OCI-LY3 (cell line): ENCODE data around the gene THRB.

ENCODE experiments used
- H2AFZ ChIP-seq: fragments of 200-600, 300-600 bp; shearing (Covaris generic); 2 replicates; pipeline ENCODE4 v1.6.0; 2014; ENCODE audit warnings: antibody characterized with exemption, low read depth, low read length
- H3K27ac ChIP-seq: fragments of 200-600, 300-600 bp; sonication (generic); 2 replicates; pipeline ENCODE4 v1.5.1; 2014; ENCODE audit warnings: mild to moderate bottlenecking, low read length, moderate library complexity, mixed read lengths
- H3K27me3 ChIP-seq: fragments of 200-600, 300-600 bp; sonication (generic); 2 replicates; pipeline ENCODE4 v1.6.1; 2014; ENCODE audit warnings: low read depth, low read length, mixed read lengths
- H3K36me3 ChIP-seq: fragments of 200-600, 300-600 bp; sonication (generic); replicated peaks from 2 replicates; pipeline ENCODE3; 2014; ENCODE audit warnings: low read depth, low read length, mixed read lengths
- H3K4me1 ChIP-seq: fragments of 300-600, 200-600 bp; sonication (generic); 2 replicates; pipeline ENCODE4 v1.6.1; 2014; ENCODE audit warnings: low read length, mixed read lengths
- H3K4me2 ChIP-seq: fragments of 200-600, 300-600 bp; sonication (generic); 2 replicates; pipeline ENCODE4 v1.6.1; 2014; ENCODE audit warnings: low read length, mixed read lengths
- H3K4me3 ChIP-seq: fragments of 300-600, 200-600 bp; sonication (generic); 2 replicates; pipeline ENCODE4 v1.5.1; 2014; ENCODE audit warnings: antibody characterized with exemption, mild to moderate bottlenecking, low read length, moderate library complexity
- H3K79me2 ChIP-seq: fragments of 300-600, 200-600 bp; shearing (Covaris generic); 2 replicates; pipeline ENCODE4 v1.6.1; 2014; ENCODE audit warnings: mild to moderate bottlenecking, low read length, mixed read lengths
- H3K9ac ChIP-seq: fragments of 300-600, 200-600 bp; shearing (Covaris generic); 2 replicates; pipeline ENCODE4 v1.6.0; 2014; ENCODE audit warnings: mild to moderate bottlenecking, low read length, moderate library complexity
- H3K9me3 ChIP-seq: fragments of 200-600, 300-600 bp; shearing (Covaris generic); 2 replicates; pipeline ENCODE4 v1.6.1; 2014; ENCODE audit warnings: low read length, mixed read lengths; ENCODE audit not compliant: insufficient read depth
- H4K20me1 ChIP-seq: fragments of 200-600, 300-600 bp; sonication (generic); 2 replicates; pipeline ENCODE4 v1.6.1; 2016; ENCODE audit warnings: low read length, mixed read lengths; ENCODE audit not compliant: insufficient read depth
- EZH2phosphoT487 ChIP-seq: fragments of 200-600 bp; shearing (Covaris generic); IDR thresholded peaks from 2 replicates; pipeline ENCODE4 v1.6.1; 2018; ENCODE audit warnings: antibody characterized with exemption, mixed run types, low read depth
- TF ChIP-seq, protein P1 (sequence below): fragments of 200-600, 300-600 bp; sonication (generic); IDR thresholded peaks from 2 replicates; pipeline ENCODE4 v1.5.1; 2014; ENCODE audit warnings: antibody characterized with exemption, low read length, low read depth

THRB gene

DNA sequence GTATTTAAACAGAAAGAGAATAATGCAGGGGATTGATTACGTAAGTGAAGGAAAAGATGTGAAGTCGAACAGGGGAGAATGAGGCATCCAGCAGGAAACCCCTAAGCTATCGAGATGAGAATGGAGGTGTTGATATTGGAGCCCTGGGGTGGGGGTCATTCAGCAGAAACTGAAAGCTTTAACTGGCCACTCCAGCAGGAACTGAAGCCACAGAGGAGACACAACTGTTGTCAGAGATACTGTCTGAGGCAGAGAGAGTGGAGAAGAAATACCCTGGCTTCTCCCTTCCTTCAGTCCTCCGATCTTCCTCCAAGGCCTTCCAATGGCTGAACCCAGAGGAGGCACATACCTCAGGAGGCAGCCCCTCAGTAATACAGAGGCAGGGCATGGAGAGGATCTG is 152.4 kb downstream of the THRB start:
- TF ChIP-seq EZH2phosphoT487 = no peak
- TF ChIP-seq, protein P1, sequence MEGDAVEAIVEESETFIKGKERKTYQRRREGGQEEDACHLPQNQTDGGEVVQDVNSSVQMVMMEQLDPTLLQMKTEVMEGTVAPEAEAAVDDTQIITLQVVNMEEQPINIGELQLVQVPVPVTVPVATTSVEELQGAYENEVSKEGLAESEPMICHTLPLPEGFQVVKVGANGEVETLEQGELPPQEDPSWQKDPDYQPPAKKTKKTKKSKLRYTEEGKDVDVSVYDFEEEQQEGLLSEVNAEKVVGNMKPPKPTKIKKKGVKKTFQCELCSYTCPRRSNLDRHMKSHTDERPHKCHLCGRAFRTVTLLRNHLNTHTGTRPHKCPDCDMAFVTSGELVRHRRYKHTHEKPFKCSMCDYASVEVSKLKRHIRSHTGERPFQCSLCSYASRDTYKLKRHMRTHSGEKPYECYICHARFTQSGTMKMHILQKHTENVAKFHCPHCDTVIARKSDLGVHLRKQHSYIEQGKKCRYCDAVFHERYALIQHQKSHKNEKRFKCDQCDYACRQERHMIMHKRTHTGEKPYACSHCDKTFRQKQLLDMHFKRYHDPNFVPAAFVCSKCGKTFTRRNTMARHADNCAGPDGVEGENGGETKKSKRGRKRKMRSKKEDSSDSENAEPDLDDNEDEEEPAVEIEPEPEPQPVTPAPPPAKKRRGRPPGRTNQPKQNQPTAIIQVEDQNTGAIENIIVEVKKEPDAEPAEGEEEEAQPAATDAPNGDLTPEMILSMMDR = no peak
- Histone ChIP-seq H2AFZ (no peak overlapping the region), H3K9me3 (no peaks in the 10 kb centered on the region), H3K27me3 (no peaks in the 10 kb centered on the region; the same call in 1 of the 2 replicates), H3K9ac (no peak overlapping the region), H4K20me1 (no peaks in the 10 kb centered on the region), H3K4me3 (no peak overlapping the region), H3K27ac (no peak overlapping the region), H3K4me2 (no peak overlapping the region), H3K4me1 (0 out of 2 replicates have a peak, but pooled peaks cover 2% of the 10 kb centered on the region), H3K36me3 (no peaks in the 10 kb centered on the region), H3K79me2 (no peaks in the 10 kb centered on the region)

DNA sequence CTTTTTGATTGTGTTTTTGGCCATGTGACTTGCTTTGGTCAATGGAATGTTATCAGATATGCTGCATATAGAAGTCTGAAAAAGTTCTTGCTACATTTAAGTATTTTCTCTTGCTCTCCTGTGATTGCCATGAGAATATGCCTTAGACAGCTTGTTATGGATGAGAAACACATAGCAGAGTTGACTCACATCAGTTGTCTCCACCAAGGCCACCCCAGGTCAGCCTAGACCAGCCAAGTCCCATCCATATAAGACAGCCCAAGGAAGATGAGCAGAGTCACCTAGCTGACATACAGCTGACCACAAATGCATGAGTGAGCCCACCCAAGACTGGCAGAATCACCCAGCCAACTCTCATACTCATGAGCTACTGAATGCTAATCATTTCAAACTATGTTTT is 153.0 kb downstream of the THRB start:
- TF ChIP-seq, protein P1 = no peak
- TF ChIP-seq EZH2phosphoT487 = no peak
- Histone ChIP-seq H3K4me1 (0 out of 2 replicates have a peak, but pooled peaks cover 2% of the 10 kb centered on the region), H3K4me2 (no peak overlapping the region), H2AFZ (no peak overlapping the region), H4K20me1 (no peaks in the 10 kb centered on the region), H3K36me3 (no peaks in the 10 kb centered on the region), H3K9ac (no peak overlapping the region), H3K27ac (no peak overlapping the region), H3K27me3 (no peaks in the 10 kb centered on the region; the same call in 1 of the 2 replicates), H3K79me2 (no peaks in the 10 kb centered on the region), H3K9me3 (no peaks in the 10 kb centered on the region), H3K4me3 (no peak overlapping the region)

DNA sequence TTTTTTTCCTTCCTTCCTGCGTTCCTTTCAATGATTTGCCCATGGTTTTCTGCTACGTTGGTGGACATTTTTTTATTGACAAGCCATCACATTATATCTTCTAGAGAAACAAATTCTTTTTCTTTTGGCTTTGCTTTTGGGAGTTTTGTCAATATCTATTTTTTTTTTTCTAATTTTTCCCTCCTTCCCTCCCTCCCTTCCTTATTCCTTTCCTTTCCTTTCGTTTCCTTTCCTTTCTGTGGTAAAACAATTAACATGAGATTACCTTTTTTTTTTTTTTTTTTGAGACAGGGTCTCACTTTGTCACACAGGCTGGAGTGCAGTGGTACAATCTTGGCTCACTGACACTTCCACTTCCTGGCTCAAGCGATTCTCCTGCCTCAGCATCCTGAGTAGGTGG is 153.7 kb downstream of the THRB start:
- H3K9ac ChIP-seq = no peak overlapping the region
- H3K4me1 ChIP-seq = 0 out of 2 replicates have a peak, but pooled peaks cover 2% of the 10 kb centered on the region
- H3K27ac ChIP-seq = no peak overlapping the region
- no peak overlapping the region for H3K4me2 ChIP-seq
- H3K27me3 ChIP-seq = no peaks in the 10 kb centered on the region; the same call in 1 of the 2 replicates
- H4K20me1 ChIP-seq = no peaks in the 10 kb centered on the region
- no peaks in the 10 kb centered on the region for H3K36me3 ChIP-seq
- H3K79me2 ChIP-seq = no peaks in the 10 kb centered on the region
- no peak overlapping the region for H3K4me3 ChIP-seq
- no peak overlapping the region for H2AFZ ChIP-seq
- no peak for TF ChIP-seq EZH2phosphoT487
- TF ChIP-seq, protein P1 = no peak
- no peaks in the 10 kb centered on the region for H3K9me3 ChIP-seq

DNA sequence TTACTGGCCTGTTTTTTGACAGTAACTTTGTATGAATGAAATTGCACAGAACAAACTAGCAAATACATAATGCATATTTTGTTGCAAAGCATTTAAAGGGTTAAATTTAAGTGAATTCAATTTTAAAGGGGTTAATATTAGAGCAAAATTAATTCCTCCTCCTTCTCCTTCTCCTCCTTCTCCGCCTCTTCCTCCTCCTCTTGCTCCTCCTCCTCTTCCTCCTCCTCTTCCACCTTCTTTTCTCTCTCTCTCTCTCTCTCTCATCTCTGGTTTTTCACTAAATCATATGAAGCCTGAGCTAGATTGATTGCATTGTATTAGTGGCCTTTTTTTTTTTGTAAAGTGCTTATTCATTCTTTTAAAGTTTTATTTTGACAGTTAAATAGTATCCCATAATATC is 154.5 kb downstream of the THRB start:
- no peak overlapping the region for H3K27ac ChIP-seq
- TF ChIP-seq, protein P1 = no peak
- TF ChIP-seq EZH2phosphoT487 = no peak

More for the DNA sequence above, 154.5 kb downstream of the THRB start:
- H4K20me1 ChIP-seq = no peaks in the 10 kb centered on the region
- 0 out of 2 replicates have a peak, but pooled peaks cover 2% of the 10 kb centered on the region for H3K4me1 ChIP-seq
- H3K36me3 ChIP-seq = no peaks in the 10 kb centered on the region
- no peak overlapping the region for H3K9ac ChIP-seq
- H2AFZ ChIP-seq = no peak overlapping the region
- no peaks in the 10 kb centered on the region for H3K79me2 ChIP-seq
- H3K9me3 ChIP-seq = no peaks in the 10 kb centered on the region
- no peak overlapping the region for H3K4me2 ChIP-seq
- no peaks in the 10 kb centered on the region; the same call in 1 of the 2 replicates for H3K27me3 ChIP-seq
- no peak overlapping the region for H3K4me3 ChIP-seq
